Endothelial cell of umbilical vein (primary cell): Measurements from ENCODE around the gene ARHGEF19. TPM values are rescaled to one million over a fixed set of nuclear protein-coding genes. Genes with fewer than 3 reads are reported as not detected.

Experiments
- BruUV-seq: library from RNA; stranded (reverse); fragments of 400-500 nt; replicated peaks from 2 replicates; lab custom pipeline; 2021; lab: Mats Ljungman, UMichigan
- CTCF ChIA-PET: fragments of 300-600, 350-600 bp; sonication (Branson Sonifier 250); formaldehyde crosslinking; loops from one replicate; lab custom pipeline; 2021; ENCODE audit warnings: antibody characterized with exemption, inconsistent platforms; lab: Charles Lee
- POLR2A ChIA-PET: fragments of 300-600, 350-600 bp; sonication (Branson Sonifier 250); formaldehyde crosslinking; loops from one replicate; lab custom pipeline; 2021; ENCODE audit warnings: antibody characterized with exemption, inconsistent platforms; lab: Charles Lee
- DNase-seq: peaks from one replicate; pipeline ENCODE4 v3.0.0-alpha.2; 2011; ENCODE audit warnings: low read depth, low spot score
- FAIRE-seq: peaks from 2 replicates; lab custom pipeline; 2011; peaks lifted over from hg19 to GRCh38; lab: Jason Lieb, UNC
- H2AFZ ChIP-seq: 2 replicates; pipeline ENCODE4 v1.6.0; 2012; ENCODE audit warnings: low read depth, low read length, control low read depth, inconsistent platforms
- H3K27ac ChIP-seq: 2 replicates; pipeline ENCODE4 v1.5.1; 2011; ENCODE audit warnings: low read depth, mild to moderate bottlenecking, control low read depth, low read length, moderate library complexity; ENCODE audit not compliant: insufficient read depth
- H3K27me3 ChIP-seq, 2 experiments: 2 replicates each; pipeline versions ENCODE4 v1.6.0 to v1.6.1; 2011; ENCODE audit warnings: low read length in 2 of 2, mixed read lengths in 1 of 2; ENCODE audit not compliant: control insufficient read depth in 2 of 2, insufficient read depth in 2 of 2
- H3K36me3 ChIP-seq, 2 experiments: 2 replicates in 1 of 2; 3 replicates in 1 of 2; pipeline ENCODE4 v1.5.1; 2011; ENCODE audit warnings: low read length in 2 of 2, mild to moderate bottlenecking in 1 of 2, moderate library complexity in 1 of 2; ENCODE audit not compliant: control insufficient read depth in 2 of 2, insufficient read depth in 2 of 2; ENCODE audit errors: extremely low read depth in 1 of 2
- H3K4me1 ChIP-seq: 3 replicates; pipeline ENCODE4 v1.5.1; 2011; ENCODE audit warnings: mild to moderate bottlenecking, low read length; ENCODE audit not compliant: control insufficient read depth, insufficient read depth; ENCODE audit errors: extremely low read depth
- H3K4me2 ChIP-seq: 2 replicates; pipeline ENCODE4 v1.6.1; 2011; ENCODE audit warnings: low read length, control low read depth, mixed read lengths; ENCODE audit not compliant: insufficient read depth
- H3K4me3 ChIP-seq, 3 experiments: fragments of 200-600 bp in 1 of 3; sonication (generic), shearing (Covaris generic) in 1 of 3; replicated peaks in 1 of 3; 2 replicates each; pipeline ENCODE4 v1.5.1; 2011 to 2016; ENCODE audit warnings: control low read depth in 3 of 3, low read length in 3 of 3, mild to moderate bottlenecking in 2 of 3, inconsistent platforms in 1 of 3, low read depth in 1 of 3, moderate library complexity in 1 of 3; ENCODE audit not compliant: insufficient read depth in 1 of 3
- H3K79me2 ChIP-seq: 2 replicates; pipeline ENCODE4 v1.6.0; 2012; ENCODE audit warnings: low read length, inconsistent platforms; ENCODE audit not compliant: control insufficient read depth, insufficient read depth
- H3K9ac ChIP-seq: replicated peaks from 2 replicates; pipeline ENCODE3; 2011; ENCODE audit warnings: low read length, control low read depth; ENCODE audit not compliant: insufficient read depth; ENCODE audit errors: extremely low read depth
- H3K9me1 ChIP-seq: replicated peaks from 3 replicates; pipeline ENCODE4 v1.6.0; 2011; ENCODE audit warnings: mild to moderate bottlenecking, low read length; ENCODE audit not compliant: control insufficient read depth, insufficient read depth; ENCODE audit errors: extremely low read depth
- H3K9me3 ChIP-seq: replicated peaks from 2 replicates; pipeline ENCODE4 v1.5.1; 2012; ENCODE audit warnings: low read length, inconsistent platforms; ENCODE audit not compliant: control insufficient read depth, insufficient read depth
- H4K20me1 ChIP-seq: replicated peaks from 2 replicates; pipeline ENCODE3; 2011; ENCODE audit warnings: mild to moderate bottlenecking, low read length; ENCODE audit not compliant: control insufficient read depth, insufficient read depth; ENCODE audit errors: extremely low read depth
- EZH2 ChIP-seq: IDR thresholded peaks from 2 replicates; pipeline ENCODE4 v1.6.1; 2012; ENCODE audit warnings: borderline replicate concordance, low read depth, mild to moderate bottlenecking, moderate library complexity, low read length, inconsistent platforms; ENCODE audit not compliant: severe bottlenecking
- FOS ChIP-seq: IDR thresholded peaks from 2 replicates; pipeline ENCODE4 v1.6.1; 2011; ENCODE audit warnings: mild to moderate bottlenecking, low read length, moderate library complexity, borderline replicate concordance; ENCODE audit not compliant: insufficient read depth
- GATA2 ChIP-seq: IDR thresholded peaks from 2 replicates; pipeline ENCODE4 v1.7.0; 2011; ENCODE audit warnings: low read depth, mild to moderate bottlenecking, moderate library complexity, mixed read lengths, low read length; ENCODE audit not compliant: insufficient read length, insufficient read depth
- JUN ChIP-seq: IDR thresholded peaks from 2 replicates; pipeline ENCODE4 v1.6.1; 2011; ENCODE audit warnings: borderline replicate concordance, low read depth; ENCODE audit not compliant: insufficient read length, insufficient read depth
- MYC ChIP-seq: IDR thresholded peaks from one replicate; pipeline ENCODE4 v1.6.1; 2011; ENCODE audit warnings: mild to moderate bottlenecking, low read depth, low read length
- POLR2A ChIP-seq: IDR thresholded peaks from 2 replicates; pipeline ENCODE4 v1.6.1; 2012; ENCODE audit warnings: low read depth, mild to moderate bottlenecking, control low read depth, low read length
- POLR2AphosphoS5 ChIP-seq: IDR thresholded peaks from 2 replicates; pipeline ENCODE4 v1.6.1; 2012; ENCODE audit warnings: low read depth, mild to moderate bottlenecking, control low read depth, low read length, moderate library complexity; ENCODE audit not compliant: insufficient read depth
- dilution Hi-C: fragments of 300-500 bp; cut with MboI; formaldehyde crosslinking; loops from one replicate; pipeline ENCODE4 v1.15.0; 2019; ENCODE audit warnings: low sequenced_read_pairs; ENCODE audit not compliant: extremely low pct_ligation_motif_present
- intact Hi-C: fragments of 100-400 bp; cut with micrococcal nuclease; formaldehyde crosslinking; loops from one replicate; pipeline ENCODE4 v1.10.0; 2022
- polyA plus RNA-seq, 4 experiments: library from polyadenylated mRNA; depleted of rRNA in 3 of 4; stranded (reverse) in 3 of 4; unstranded in 1 of 4; fragments of >200 nt; gene quantifications; 2 replicates each; pipeline versions ENCODE4 v1.2.1 to v1.2.3, GENCODE V29; 2011 to 2012; ENCODE audit warnings: missing spikeins in 1 of 4
- total RNA-seq: library from RNA; stranded (reverse); gene quantifications from 2 replicates; pipeline ENCODE4 v1.2.3, GENCODE V29; 2021
- TF ChIP-seq, protein P1 (sequence below), 2 donors: IDR thresholded peaks; 1 replicate in 1 of 2; 2 replicates in 1 of 2; pipeline ENCODE4 v1.5.1; 2011; ENCODE audit warnings: low read length in 2 of 2, mild to moderate bottlenecking in 2 of 2, moderate library complexity in 2 of 2, control low read depth in 1 of 2, inconsistent platforms in 1 of 2, low read depth in 1 of 2; ENCODE audit not compliant: insufficient read depth in 1 of 2; ENCODE audit errors: extremely low read depth in 1 of 2
- TF ChIP-seq, protein P2 (sequence below): IDR thresholded peaks from 2 replicates; pipeline ENCODE4 v1.6.1; 2011; ENCODE audit not compliant: insufficient read depth, insufficient read length

ARHGEF19 gene
- total and polyA plus RNA-seq, 2 donors (not counting 3 experiments of a cell fraction or from before 2014, with no cell fraction given), result 6.2 to 8.0 TPM

DNA sequence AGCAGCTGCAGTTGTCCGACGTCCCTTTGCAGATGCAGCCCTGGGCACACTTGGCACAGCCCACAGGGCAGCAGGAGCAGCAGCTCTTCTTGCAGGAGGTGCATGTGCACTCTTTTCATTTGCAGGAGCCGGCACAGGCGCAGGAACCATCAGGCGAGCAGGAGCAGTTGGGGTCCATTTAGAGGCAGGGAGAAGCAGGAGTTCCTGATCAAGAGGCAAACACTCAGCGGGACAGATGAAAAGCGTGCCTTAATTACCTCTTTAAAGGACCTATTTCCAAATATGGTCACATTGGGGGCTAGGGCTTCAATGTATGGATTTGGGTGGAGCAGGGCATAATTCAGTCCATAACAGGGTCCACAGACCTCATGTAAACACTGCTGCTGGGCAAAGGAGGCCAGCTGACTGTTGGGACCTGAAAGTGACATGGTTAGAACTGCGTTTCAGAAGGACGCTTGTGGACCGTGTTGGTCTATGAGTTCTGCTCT is 28.8 kb upstream of the ARHGEF19 start:
- POLR2A ChIA-PET, result no interaction called here
- no peaks in the 10 kb centered on the region for H3K79me2 ChIP-seq
- dilution Hi-C loops (no loop called here), intact Hi-C loops (no loop called here)
- FAIRE-seq (no peak), DNase-seq (no peak)
- H4K20me1 ChIP-seq, result no peaks in the 10 kb centered on the region
- H3K4me3 ChIP-seq, result no peak overlapping the region
- no TSS peak for BruUV-seq
- peaks cover 14% of the 10 kb centered on the region for H3K4me1 ChIP-seq
- H3K4me2 ChIP-seq, result no peak overlapping the region
- no peaks in the 10 kb centered on the region for H3K27me3 ChIP-seq
- H3K9me1 ChIP-seq, result no peaks in the 10 kb centered on the region
- no peak overlapping the region for H3K27ac ChIP-seq
- CTCF ChIA-PET, result interaction anchor here (0.7 to 9.5 kb wide), 2 partner anchors 23 to 163 kb away, joined by 3 to 179 read pairs; partner anchors contain the start of gene FAM131C
- H3K9me3 ChIP-seq, result no peaks in the 10 kb centered on the region
- no peak overlapping the region for H3K9ac ChIP-seq
- H3K36me3 ChIP-seq, result no peaks in the 10 kb centered on the region
- H2AFZ ChIP-seq, result no peak overlapping the region
- TF ChIP-seq POLR2AphosphoS5, result no peak
- TF ChIP-seq GATA2, result no peak
- TF ChIP-seq, protein P1, sequence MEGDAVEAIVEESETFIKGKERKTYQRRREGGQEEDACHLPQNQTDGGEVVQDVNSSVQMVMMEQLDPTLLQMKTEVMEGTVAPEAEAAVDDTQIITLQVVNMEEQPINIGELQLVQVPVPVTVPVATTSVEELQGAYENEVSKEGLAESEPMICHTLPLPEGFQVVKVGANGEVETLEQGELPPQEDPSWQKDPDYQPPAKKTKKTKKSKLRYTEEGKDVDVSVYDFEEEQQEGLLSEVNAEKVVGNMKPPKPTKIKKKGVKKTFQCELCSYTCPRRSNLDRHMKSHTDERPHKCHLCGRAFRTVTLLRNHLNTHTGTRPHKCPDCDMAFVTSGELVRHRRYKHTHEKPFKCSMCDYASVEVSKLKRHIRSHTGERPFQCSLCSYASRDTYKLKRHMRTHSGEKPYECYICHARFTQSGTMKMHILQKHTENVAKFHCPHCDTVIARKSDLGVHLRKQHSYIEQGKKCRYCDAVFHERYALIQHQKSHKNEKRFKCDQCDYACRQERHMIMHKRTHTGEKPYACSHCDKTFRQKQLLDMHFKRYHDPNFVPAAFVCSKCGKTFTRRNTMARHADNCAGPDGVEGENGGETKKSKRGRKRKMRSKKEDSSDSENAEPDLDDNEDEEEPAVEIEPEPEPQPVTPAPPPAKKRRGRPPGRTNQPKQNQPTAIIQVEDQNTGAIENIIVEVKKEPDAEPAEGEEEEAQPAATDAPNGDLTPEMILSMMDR (IDR thresholded peaks at IDR 0.05; ENCODE audit: extremely low read depth in 1 of 2, insufficient read depth in 1 of 2, low read depth in 1 of 2, low read length in 2 of 2), result no peak
- no peak for TF ChIP-seq FOS
- no peak for TF ChIP-seq POLR2A
- TF ChIP-seq MYC, result no peak
- TF ChIP-seq JUN, result no peak
- TF ChIP-seq, protein P2, sequence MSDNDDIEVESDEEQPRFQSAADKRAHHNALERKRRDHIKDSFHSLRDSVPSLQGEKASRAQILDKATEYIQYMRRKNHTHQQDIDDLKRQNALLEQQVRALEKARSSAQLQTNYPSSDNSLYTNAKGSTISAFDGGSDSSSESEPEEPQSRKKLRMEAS, result no peak
- no peak for TF ChIP-seq EZH2
